T-helper 2 cell treated with Interferon-gamma antibody and Interleukin-4, amounts not matched to agents 5 μg/mL and 100 μg/mL, for 36 hours (primary cell): ENCODE data around the gene REPS1.

Experiments used
- DNase-seq: peaks from one replicate; pipeline ENCODE4 v3.0.0; 2021; ENCODE audit warnings: low spot score
- H3K27ac Mint-ChIP-seq: one replicate; pipeline ENCODE4 v1.8.0; 2021; ENCODE audit warnings: mild to moderate bottlenecking, mixed read lengths
- H3K27me3 Mint-ChIP-seq: one replicate; pipeline ENCODE4 v1.8.0; 2021; ENCODE audit warnings: low read depth, mixed read lengths
- H3K36me3 Mint-ChIP-seq: one replicate; pipeline ENCODE4 v1.8.0; 2021; ENCODE audit warnings: low read depth, mixed read lengths
- H3K4me1 Mint-ChIP-seq: one replicate; pipeline ENCODE4 v1.8.0; 2021; ENCODE audit warnings: low read depth, mixed read lengths
- H3K4me3 Mint-ChIP-seq: one replicate; pipeline ENCODE4 v1.8.0; 2022; ENCODE audit warnings: mild to moderate bottlenecking, moderate library complexity, mixed read lengths
- H3K9me3 Mint-ChIP-seq: one replicate; pipeline ENCODE4 v1.8.0; 2021; ENCODE audit warnings: mixed read lengths

REPS1 gene

DNA sequence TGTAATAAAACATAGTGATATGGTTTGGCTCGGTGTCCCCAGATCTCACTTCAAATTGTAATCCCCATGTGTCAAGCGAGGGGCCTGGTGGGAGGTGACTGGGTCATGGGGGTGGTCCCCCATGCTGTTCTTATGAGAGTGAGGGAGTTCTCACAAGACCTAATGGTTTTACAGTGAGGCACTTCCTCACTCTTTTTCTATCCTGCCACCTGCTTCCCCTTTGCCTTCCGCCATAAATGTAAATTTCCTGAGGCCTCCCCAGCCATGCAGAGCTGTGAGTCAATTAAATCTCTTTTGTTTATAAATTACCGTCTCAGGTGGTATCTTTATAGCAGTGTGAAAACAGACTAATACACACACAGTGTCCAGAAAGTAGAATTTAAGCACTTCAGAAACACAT, 78.5 kb downstream of the REPS1 start:
- no peak overlapping the region for H3K4me3 Mint-ChIP-seq
- H3K4me1 Mint-ChIP-seq = no peaks in the 10 kb centered on the region
- no peak overlapping the region for H3K27ac Mint-ChIP-seq
- no peak for DNase-seq
- H3K27me3 Mint-ChIP-seq = no peaks in the 10 kb centered on the region
- peaks cover 60% of the 10 kb centered on the region for H3K36me3 Mint-ChIP-seq
- no peaks in the 10 kb centered on the region for H3K9me3 Mint-ChIP-seq

GRCh38 chr6:138907167-138907566, 80.9 kb downstream of the REPS1 start:
- H3K9me3 Mint-ChIP-seq = no peaks in the 10 kb centered on the region
- H3K27me3 Mint-ChIP-seq = no peaks in the 10 kb centered on the region
- H3K27ac Mint-ChIP-seq = no peak overlapping the region
- H3K4me3 Mint-ChIP-seq = no peak overlapping the region
- DNase-seq = no peak
- H3K4me1 Mint-ChIP-seq = no peaks in the 10 kb centered on the region
- peaks cover 54% of the 10 kb centered on the region for H3K36me3 Mint-ChIP-seq

DNA sequence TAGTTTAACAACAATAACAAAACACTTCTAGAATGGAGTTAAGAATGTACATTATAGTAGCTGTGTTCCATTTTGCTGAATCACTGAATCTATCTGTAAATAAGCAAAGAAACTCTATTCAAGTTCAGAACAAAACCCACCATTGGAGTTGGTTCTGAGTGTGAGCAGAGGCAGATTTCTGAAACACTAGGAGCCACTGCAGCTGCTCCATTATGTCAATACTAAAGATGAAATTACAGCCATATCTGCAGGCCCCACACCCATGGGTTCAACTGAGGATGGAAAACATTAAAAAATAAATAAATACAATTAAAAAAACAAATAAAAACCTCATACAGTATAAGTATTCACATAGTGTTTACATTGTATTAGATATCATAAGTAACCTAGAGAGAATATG, 91.0 kb downstream of the REPS1 start:
- Mint-ChIP-seq H3K36me3 (peaks cover 17% of the 10 kb centered on the region), H3K9me3 (no peaks in the 10 kb centered on the region), H3K27ac (no peak overlapping the region), H3K4me1 (no peaks in the 10 kb centered on the region), H3K4me3 (no peak overlapping the region), H3K27me3 (no peaks in the 10 kb centered on the region)
- DNase-seq = no peak

DNA sequence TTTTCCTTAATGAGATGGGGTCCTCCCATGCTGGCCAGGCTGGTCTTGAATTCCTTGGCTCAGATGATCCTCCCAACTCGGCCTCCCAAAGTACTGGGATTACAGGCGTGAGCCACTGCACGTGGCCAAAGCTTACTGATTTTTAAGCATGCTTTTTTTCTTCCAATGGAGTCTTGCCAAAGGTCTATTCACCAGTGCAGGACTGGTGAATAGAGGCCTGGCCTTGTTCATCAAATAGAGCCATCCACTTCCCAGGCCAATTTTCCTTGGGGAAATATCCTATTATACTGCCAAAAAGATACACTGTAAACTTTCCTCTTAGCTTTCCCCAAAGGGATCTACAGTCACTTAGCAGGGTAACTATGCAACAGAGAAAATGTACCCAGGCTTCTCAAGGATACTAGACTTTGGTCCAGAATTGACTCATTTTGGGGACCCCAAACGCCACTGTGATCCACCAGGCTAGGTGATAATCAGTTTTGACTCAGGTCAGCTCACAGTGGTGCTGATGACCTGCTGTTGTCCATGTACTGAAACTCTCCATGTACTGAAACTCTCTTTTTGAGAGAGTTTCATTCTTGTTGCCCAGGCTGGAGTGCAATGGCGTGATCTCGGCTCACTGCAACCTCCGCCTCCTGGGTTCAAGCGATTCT, 91.8 kb downstream of the REPS1 start:
- Mint-ChIP-seq H3K27me3 (no peaks in the 10 kb centered on the region), H3K27ac (no peak overlapping the region), H3K4me1 (no peaks in the 10 kb centered on the region), H3K9me3 (no peaks in the 10 kb centered on the region), H3K36me3 (peaks cover 17% of the 10 kb centered on the region), H3K4me3 (no peak overlapping the region)
- DNase-seq = no peak

- DNase-seq = no peak
- H3K4me1 Mint-ChIP-seq = no peaks in the 10 kb centered on the region
- H3K4me3 Mint-ChIP-seq = no peak overlapping the region
- no peak overlapping the region for H3K27ac Mint-ChIP-seq
- no peaks in the 10 kb centered on the region for H3K27me3 Mint-ChIP-seq
- no peaks in the 10 kb centered on the region for H3K9me3 Mint-ChIP-seq
- H3K36me3 Mint-ChIP-seq = no peaks in the 10 kb centered on the region
Observed at GRCh38 chr6:138891255-138891986, 96.6 kb downstream of the REPS1 start.

DNA sequence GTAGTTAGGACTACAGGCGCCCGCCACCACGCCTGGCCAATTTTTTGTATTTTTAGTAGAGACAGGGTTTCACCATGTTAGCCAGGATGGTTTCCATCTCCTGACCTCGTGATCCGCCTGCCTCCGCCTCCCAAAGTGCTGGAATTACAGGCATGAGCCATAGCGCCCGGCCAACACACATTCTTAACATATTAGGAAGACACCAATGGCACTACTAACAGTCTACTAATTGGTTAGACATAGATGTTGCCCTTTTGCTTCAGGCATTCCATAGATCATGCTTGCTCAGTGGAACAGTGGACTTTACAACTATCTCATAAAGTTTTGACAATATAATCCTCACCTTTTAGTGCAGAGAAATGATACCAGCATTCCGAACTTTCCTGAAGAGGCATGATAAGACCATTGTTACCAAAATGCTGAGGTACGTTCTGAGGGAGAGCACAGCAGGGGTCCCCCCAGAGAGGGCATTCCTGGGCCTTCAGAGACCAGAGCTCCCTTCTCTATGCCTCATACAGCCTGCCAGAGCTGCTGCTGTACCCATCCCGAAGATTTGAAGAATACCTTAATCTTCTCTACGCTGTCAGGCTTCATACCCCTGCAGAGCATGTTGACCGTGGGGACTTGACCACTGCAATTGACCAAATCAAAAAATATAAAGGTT, 102.8 kb downstream of the REPS1 start:
- Mint-ChIP-seq H3K27me3 (no peaks in the 10 kb centered on the region), H3K4me1 (no peaks in the 10 kb centered on the region), H3K36me3 (no peaks in the 10 kb centered on the region), H3K4me3 (no peak overlapping the region), H3K9me3 (no peaks in the 10 kb centered on the region), H3K27ac (no peak overlapping the region)
- no peak for DNase-seq

DNA sequence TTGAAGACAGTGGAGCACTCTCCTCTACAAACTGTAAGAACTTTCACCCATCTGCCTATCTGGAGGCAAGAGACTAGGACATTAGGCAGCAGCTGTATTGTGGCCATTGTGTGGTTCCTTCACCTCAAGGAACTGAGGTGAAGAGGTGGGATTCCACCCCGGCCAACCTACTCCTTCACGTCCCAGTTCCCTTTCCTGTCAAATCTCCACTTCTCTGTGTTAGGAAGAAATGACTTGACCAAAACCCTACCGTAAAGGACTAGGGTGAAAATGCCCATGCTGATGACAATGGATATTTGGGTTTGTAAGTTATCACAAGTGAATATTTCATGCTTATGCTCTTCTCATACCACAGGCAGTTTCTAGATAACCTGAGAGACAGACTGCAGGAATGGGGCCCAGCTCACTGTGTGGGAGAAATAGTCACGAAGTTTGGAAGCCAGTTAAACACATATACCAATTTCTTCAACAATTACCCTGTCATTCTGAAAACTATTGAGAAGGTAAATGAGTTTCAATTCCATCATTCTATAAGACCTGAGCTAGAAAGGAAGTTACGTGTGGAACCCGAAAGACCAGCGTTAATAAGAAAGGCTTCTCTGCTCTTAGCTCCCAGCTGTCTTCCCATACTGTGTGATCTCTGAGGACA, 105.6 kb downstream of the REPS1 start:
- Mint-ChIP-seq H3K27ac (no peak overlapping the region), H3K9me3 (no peaks in the 10 kb centered on the region), H3K4me3 (no peak overlapping the region), H3K4me1 (no peaks in the 10 kb centered on the region), H3K27me3 (no peaks in the 10 kb centered on the region), H3K36me3 (no peaks in the 10 kb centered on the region)
- DNase-seq = no peak

DNA sequence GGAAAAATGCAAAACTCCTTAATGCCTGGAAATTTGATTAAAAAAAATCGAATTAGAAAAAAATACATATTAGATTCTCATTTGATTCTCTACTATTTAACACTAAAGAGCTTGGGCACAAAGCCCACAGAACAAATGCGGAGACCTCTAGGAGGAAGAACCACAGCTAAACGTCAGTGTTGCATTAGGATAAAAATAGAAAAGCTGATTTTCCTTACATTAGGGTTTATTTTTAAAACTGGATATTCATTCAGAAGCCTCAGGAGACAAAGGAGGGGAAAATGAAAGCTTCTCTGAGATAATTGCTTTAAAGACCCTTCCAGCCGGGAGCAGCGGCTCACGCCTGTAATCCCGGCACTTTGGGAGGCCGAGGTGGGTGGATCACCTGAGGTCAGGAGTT, 114.9 kb downstream of the REPS1 start:
- no peak for DNase-seq
- H3K9me3 Mint-ChIP-seq = no peaks in the 10 kb centered on the region
- H3K4me1 Mint-ChIP-seq = no peaks in the 10 kb centered on the region
- no peak overlapping the region for H3K4me3 Mint-ChIP-seq
- no peaks in the 10 kb centered on the region for H3K27me3 Mint-ChIP-seq
- H3K36me3 Mint-ChIP-seq = no peaks in the 10 kb centered on the region
- no peak overlapping the region for H3K27ac Mint-ChIP-seq

- Mint-ChIP-seq H3K36me3 (no peaks in the 10 kb centered on the region), H3K27me3 (no peaks in the 10 kb centered on the region), H3K27ac (no peak overlapping the region), H3K4me1 (no peaks in the 10 kb centered on the region), H3K4me3 (no peak overlapping the region), H3K9me3 (no peaks in the 10 kb centered on the region)
- no peak for DNase-seq
Observed at GRCh38 chr6:138869398-138869797, 118.7 kb downstream of the REPS1 start.

GRCh38 chr6:138868181-138868580, 119.9 kb downstream of the REPS1 start:
- Mint-ChIP-seq H3K27me3 (no peaks in the 10 kb centered on the region), H3K4me3 (no peak overlapping the region), H3K36me3 (no peaks in the 10 kb centered on the region), H3K27ac (no peak overlapping the region), H3K9me3 (no peaks in the 10 kb centered on the region), H3K4me1 (no peaks in the 10 kb centered on the region)
- no peak for DNase-seq

- Mint-ChIP-seq H3K4me1 (no peaks in the 10 kb centered on the region), H3K9me3 (no peaks in the 10 kb centered on the region), H3K4me3 (no peak overlapping the region), H3K27me3 (peaks cover 8% of the 10 kb centered on the region), H3K36me3 (no peaks in the 10 kb centered on the region), H3K27ac (no peak overlapping the region)
- DNase-seq = no peak
Observed at GRCh38 chr6:138865480-138866109, 122.5 kb downstream of the REPS1 start.

DNA sequence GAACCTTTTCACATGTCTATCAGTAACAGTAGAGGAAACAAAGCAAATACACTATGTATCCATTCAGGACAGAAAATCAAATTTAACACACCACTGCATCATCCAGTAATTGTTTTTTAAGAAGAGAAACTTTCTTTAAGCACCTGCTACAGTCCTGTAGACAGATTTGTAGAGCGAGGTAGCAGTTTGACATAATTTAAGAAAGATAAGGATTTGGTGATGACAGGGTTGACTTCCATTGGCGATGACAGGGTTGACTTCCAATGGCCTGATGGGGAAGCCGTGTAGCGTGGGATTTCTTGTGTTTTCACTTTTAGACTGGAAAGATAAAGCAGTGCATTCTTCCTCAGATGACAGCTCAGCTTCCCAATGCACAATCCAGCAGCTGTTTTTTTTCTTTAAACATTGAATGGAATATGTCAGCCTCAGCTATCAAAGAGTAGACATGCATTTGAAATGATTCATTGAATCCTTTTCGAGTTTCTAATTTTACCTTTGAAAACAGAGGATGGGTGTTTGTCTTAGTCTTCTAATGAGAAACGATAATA, 123.6 kb downstream of the REPS1 start:
- DNase-seq = no peak

GRCh38 chr6:138863321-138863720, 124.7 kb downstream of the REPS1 start:
- Mint-ChIP-seq H3K4me1 (no peaks in the 10 kb centered on the region), H3K4me3 (no peak overlapping the region), H3K27ac (no peak overlapping the region), H3K9me3 (no peaks in the 10 kb centered on the region), H3K27me3 (peaks cover 8% of the 10 kb centered on the region), H3K36me3 (no peaks in the 10 kb centered on the region)
- DNase-seq = no peak

More for the DNA sequence above, 123.6 kb downstream of the REPS1 start:
- no peaks in the 10 kb centered on the region for H3K9me3 Mint-ChIP-seq
- peaks cover 8% of the 10 kb centered on the region for H3K27me3 Mint-ChIP-seq
- no peaks in the 10 kb centered on the region for H3K4me1 Mint-ChIP-seq
- H3K36me3 Mint-ChIP-seq = no peaks in the 10 kb centered on the region
- H3K27ac Mint-ChIP-seq = no peak overlapping the region
- H3K4me3 Mint-ChIP-seq = no peak overlapping the region
